Fibroblast of lung (primary cell): ENCODE measurements around the gene INPPL1.

Experiments used
- CTCF ChIP-seq, 2 donors: IDR thresholded peaks in 1 of 2; conservative IDR thresholded peaks in 1 of 2; 1 replicate in 1 of 2; 2 replicates in 1 of 2; pipeline ENCODE4 v1.5.1; 2011 to 2012; ENCODE audit warnings: low read length in 2 of 2, control low read depth in 1 of 2, inconsistent platforms in 1 of 2, low read depth in 1 of 2, mild to moderate bottlenecking in 1 of 2
- EZH2 ChIP-seq: IDR thresholded peaks from 2 replicates; pipeline ENCODE4 v1.5.1; 2012; ENCODE audit warnings: low read length, control low read depth, mild to moderate bottlenecking; ENCODE audit errors: missing control alignments

DNA sequence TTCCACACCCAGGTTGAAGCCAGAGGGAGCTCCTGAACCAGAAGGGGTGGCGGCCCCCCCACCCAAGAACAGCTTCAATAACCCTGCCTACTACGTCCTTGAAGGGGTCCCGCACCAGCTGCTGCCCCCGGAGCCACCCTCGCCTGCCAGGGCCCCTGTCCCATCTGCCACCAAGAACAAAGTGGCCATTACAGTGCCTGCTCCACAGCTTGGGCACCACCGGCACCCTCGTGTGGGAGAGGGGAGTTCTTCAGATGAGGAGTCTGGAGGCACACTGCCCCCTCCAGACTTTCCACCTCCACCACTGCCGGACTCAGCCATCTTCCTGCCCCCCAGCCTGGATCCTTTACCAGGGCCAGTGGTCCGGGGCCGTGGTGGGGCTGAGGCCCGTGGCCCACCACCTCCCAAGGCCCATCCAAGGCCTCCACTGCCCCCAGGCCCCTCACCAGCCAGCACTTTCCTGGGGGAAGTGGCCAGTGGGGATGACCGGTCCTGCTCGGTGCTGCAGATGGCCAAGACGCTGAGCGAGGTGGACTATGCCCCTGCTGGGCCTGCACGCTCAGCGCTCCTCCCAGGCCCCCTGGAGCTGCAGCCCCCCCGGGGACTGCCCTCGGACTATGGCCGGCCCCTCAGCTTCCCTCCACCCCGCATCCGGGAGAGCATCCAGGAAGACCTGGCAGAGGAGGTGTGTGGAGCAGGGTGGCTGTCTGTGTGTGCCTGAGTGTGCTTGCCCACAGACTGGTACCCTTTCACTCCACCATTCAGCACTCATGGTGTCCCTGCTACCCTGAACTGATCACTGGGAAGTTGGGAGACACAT, 12.8 kb downstream of the INPPL1 start:
- TF ChIP-seq CTCF (conservative IDR thresholded peaks at IDR 0.05 in 1 of 2, IDR thresholded peaks at IDR 0.05 in 1 of 2; ENCODE audit: low read depth in 1 of 2, low read length in 2 of 2) (no peak), EZH2 (no peak)
